ENCODE data around the gene SCT.

SCT gene

GRCh38 chr11:620201-620600 lies 6.8 kb downstream of the SCT start:
- Histone ChIP-seq H3K4me1 (ENCODE audit: control insufficient read depth in 1 of 2, insufficient read depth in 2 of 2, low read length in 2 of 2) (peaks cover 1 to 4% of the 10 kb centered on the region in 2 experiments), H3K27me3 (ENCODE audit: insufficient read depth, low read length) (no peaks in the 10 kb centered on the region), H4K12ac (ENCODE audit: low read depth, low read length) (no peak overlapping the region), H3K79me2 (ENCODE audit: control insufficient read depth, insufficient read depth, low read length, poor library complexity) (no peaks in the 10 kb centered on the region), H2AK5ac (ENCODE audit: low read length) (no peak overlapping the region), H2BK120ac (ENCODE audit: insufficient read depth, low read length, poor library complexity) (no peak overlapping the region), H3K18ac (ENCODE audit: low read length) (no peak overlapping the region), H2BK12ac (ENCODE audit: low read length) (no peak overlapping the region), H3K79me1 (ENCODE audit: low read length) (peaks cover 2% of the 10 kb centered on the region), H3K9me3 (ENCODE audit: insufficient read depth, low read depth, low read length) (peaks cover 3% of the 10 kb centered on the region), H3K23ac (ENCODE audit: low read length) (no peak overlapping the region), H2AFZ (ENCODE audit: insufficient read depth, low read length, poor library complexity) (no peak overlapping the region), H2BK5ac (ENCODE audit: low read depth, low read length, poor library complexity) (no peak overlapping the region), H3K27ac (ENCODE audit: low read depth, low read length) (no peak overlapping the region), H3K4me3 (ENCODE audit: low read depth, low read length) (no peak overlapping the region), H3K4ac (ENCODE audit: low read depth, low read length) (no peak overlapping the region), H3K36me3 (ENCODE audit: control insufficient read depth in 1 of 2, insufficient read depth in 2 of 2, low read length in 2 of 2) (peaks cover 15 to 16% of the 10 kb centered on the region in 2 experiments), H3K9ac (ENCODE audit: low read length) (no peak overlapping the region), H3K4me2 (ENCODE audit: low read length) (no peak overlapping the region), H4K8ac (ENCODE audit: low read depth, low read length) (no peak overlapping the region), H4K91ac (ENCODE audit: low read depth, low read length) (no peak overlapping the region), H3K14ac (ENCODE audit: low read length) (no peak overlapping the region)
- DNase-seq: no peak
- WGBS (ENCODE audit: extremely low coverage, insufficient coverage, insufficient read length): no CpG with 5 or more reads among the region's 13 CpGs

- H3K4ac ChIP-seq (ENCODE audit: low read depth, low read length): no peak overlapping the region
- no peak overlapping the region for H3K23ac ChIP-seq (ENCODE audit: low read length)
- no peak overlapping the region for H3K4me2 ChIP-seq (ENCODE audit: low read length)
- no peak overlapping the region for H4K12ac ChIP-seq (ENCODE audit: low read depth, low read length)
- no peak overlapping the region for H3K14ac ChIP-seq (ENCODE audit: low read length)
- no peak overlapping the region for H3K9ac ChIP-seq (ENCODE audit: low read length)
- H3K27ac ChIP-seq (ENCODE audit: low read depth, low read length): no peak overlapping the region
- H4K8ac ChIP-seq (ENCODE audit: low read depth, low read length): no peak overlapping the region
- H3K4me1 ChIP-seq (ENCODE audit: control insufficient read depth in 1 of 2, insufficient read depth in 2 of 2, low read length in 2 of 2): peaks cover 4 to 8% of the 10 kb centered on the region in 2 experiments
- peaks cover 2% of the 10 kb centered on the region for H3K79me1 ChIP-seq (ENCODE audit: low read length)
- no peak overlapping the region for H2BK5ac ChIP-seq (ENCODE audit: low read depth, low read length, poor library complexity)
- WGBS (ENCODE audit: extremely low coverage, insufficient coverage, insufficient read length): no CpG with 5 or more reads among the region's 22 CpGs
- peaks cover 3% of the 10 kb centered on the region for H3K9me3 ChIP-seq (ENCODE audit: insufficient read depth, low read depth, low read length)
- no peak overlapping the region for H2AK5ac ChIP-seq (ENCODE audit: low read length)
- no peak overlapping the region for H4K91ac ChIP-seq (ENCODE audit: low read depth, low read length)
- H3K18ac ChIP-seq (ENCODE audit: low read length): no peak overlapping the region
- H2AFZ ChIP-seq (ENCODE audit: insufficient read depth, low read length, poor library complexity): no peak overlapping the region
- H3K36me3 ChIP-seq (ENCODE audit: control insufficient read depth in 1 of 2, insufficient read depth in 2 of 2, low read length in 2 of 2): peaks cover 16 to 17% of the 10 kb centered on the region in 2 experiments
- no peaks in the 10 kb centered on the region for H3K79me2 ChIP-seq (ENCODE audit: control insufficient read depth, insufficient read depth, low read length, poor library complexity)
- no peak overlapping the region for H2BK120ac ChIP-seq (ENCODE audit: insufficient read depth, low read length, poor library complexity)
- DNase-seq: no peak
- no peaks in the 10 kb centered on the region for H3K27me3 ChIP-seq (ENCODE audit: insufficient read depth, low read length)
- no peak overlapping the region for H3K4me3 ChIP-seq (ENCODE audit: low read depth, low read length)
- H2BK12ac ChIP-seq (ENCODE audit: low read length): no peak overlapping the region
Measured at GRCh38 chr11:619628-620050, 7.3 kb downstream of the SCT start.

GRCh38 chr11:618856-619627 lies 7.9 kb downstream of the SCT start:
- Histone ChIP-seq H3K27me3 (ENCODE audit: insufficient read depth, low read length) (no peaks in the 10 kb centered on the region), H4K8ac (ENCODE audit: low read depth, low read length) (no peak overlapping the region), H3K4me2 (ENCODE audit: low read length) (no peak overlapping the region), H3K4me1 (ENCODE audit: control insufficient read depth in 1 of 2, insufficient read depth in 2 of 2, low read length in 2 of 2) (peaks cover 5 to 14% of the 10 kb centered on the region in 2 experiments), H3K36me3 (ENCODE audit: control insufficient read depth in 1 of 2, insufficient read depth in 2 of 2, low read length in 2 of 2) (peaks cover 22 to 23% of the 10 kb centered on the region in 2 experiments), H3K18ac (ENCODE audit: low read length) (no peak overlapping the region), H4K91ac (ENCODE audit: low read depth, low read length) (no peak overlapping the region), H2BK12ac (ENCODE audit: low read length) (no peak overlapping the region), H2BK120ac (ENCODE audit: insufficient read depth, low read length, poor library complexity) (no peak overlapping the region), H3K9me3 (ENCODE audit: insufficient read depth, low read depth, low read length) (peaks cover 3% of the 10 kb centered on the region), H3K27ac (ENCODE audit: low read depth, low read length) (no peak overlapping the region), H3K9ac (ENCODE audit: low read length) (no peak overlapping the region), H3K14ac (ENCODE audit: low read length) (no peak overlapping the region), H3K4ac (ENCODE audit: low read depth, low read length) (no peak overlapping the region), H3K4me3 (ENCODE audit: low read depth, low read length) (no peak overlapping the region), H4K12ac (ENCODE audit: low read depth, low read length) (no peak overlapping the region), H3K79me1 (ENCODE audit: low read length) (peaks cover 2% of the 10 kb centered on the region), H3K79me2 (ENCODE audit: control insufficient read depth, insufficient read depth, low read length, poor library complexity) (no peaks in the 10 kb centered on the region), H3K23ac (ENCODE audit: low read length) (no peak overlapping the region), H2BK5ac (ENCODE audit: low read depth, low read length, poor library complexity) (no peak overlapping the region), H2AK5ac (ENCODE audit: low read length) (no peak overlapping the region), H2AFZ (ENCODE audit: insufficient read depth, low read length, poor library complexity) (no peak overlapping the region)
- no peak for DNase-seq
- WGBS (ENCODE audit: extremely low coverage, insufficient coverage, insufficient read length): no CpG with 5 or more reads among the region's 24 CpGs

GRCh38 chr11:617912-618682 lies 8.9 kb downstream of the SCT start:
- no peaks in the 10 kb centered on the region for H3K79me2 ChIP-seq (ENCODE audit: control insufficient read depth, insufficient read depth, low read length, poor library complexity)
- peaks cover 26 to 27% of the 10 kb centered on the region in 2 experiments for H3K36me3 ChIP-seq (ENCODE audit: control insufficient read depth in 1 of 2, insufficient read depth in 2 of 2, low read length in 2 of 2)
- no peak overlapping the region for H3K27ac ChIP-seq (ENCODE audit: low read depth, low read length)
- H3K9ac ChIP-seq (ENCODE audit: low read length): no peak overlapping the region
- no peak overlapping the region for H2AK5ac ChIP-seq (ENCODE audit: low read length)
- H2BK120ac ChIP-seq (ENCODE audit: insufficient read depth, low read length, poor library complexity): no peak overlapping the region
- no peak overlapping the region for H3K4me2 ChIP-seq (ENCODE audit: low read length)
- H3K27me3 ChIP-seq (ENCODE audit: insufficient read depth, low read length): no peaks in the 10 kb centered on the region
- no peak overlapping the region for H2BK12ac ChIP-seq (ENCODE audit: low read length)
- H3K9me3 ChIP-seq (ENCODE audit: insufficient read depth, low read depth, low read length): peaks cover 3% of the 10 kb centered on the region
- DNase-seq: no peak
- no peak overlapping the region for H3K18ac ChIP-seq (ENCODE audit: low read length)
- H3K14ac ChIP-seq (ENCODE audit: low read length): no peak overlapping the region
- no peak overlapping the region for H4K12ac ChIP-seq (ENCODE audit: low read depth, low read length)
- H3K4ac ChIP-seq (ENCODE audit: low read depth, low read length): no peak overlapping the region
- H3K79me1 ChIP-seq (ENCODE audit: low read length): peaks cover 2% of the 10 kb centered on the region
- no peak overlapping the region for H2BK5ac ChIP-seq (ENCODE audit: low read depth, low read length, poor library complexity)
- no peak overlapping the region for H3K23ac ChIP-seq (ENCODE audit: low read length)
- peaks cover 9 to 17% of the 10 kb centered on the region in 2 experiments for H3K4me1 ChIP-seq (ENCODE audit: control insufficient read depth in 1 of 2, insufficient read depth in 2 of 2, low read length in 2 of 2)
- H4K91ac ChIP-seq (ENCODE audit: low read depth, low read length): no peak overlapping the region
- H2AFZ ChIP-seq (ENCODE audit: insufficient read depth, low read length, poor library complexity): no peak overlapping the region
- WGBS (ENCODE audit: extremely low coverage, insufficient coverage, insufficient read length): no CpG with 5 or more reads among the region's 25 CpGs
- H3K4me3 ChIP-seq (ENCODE audit: low read depth, low read length): no peak overlapping the region
- H4K8ac ChIP-seq (ENCODE audit: low read depth, low read length): no peak overlapping the region
